Endothelial cell of umbilical vein (primary cell): ENCODE data around the gene TRAP1.

Experiments
- CTCF ChIP-seq, 2 donors: IDR thresholded peaks; 1 replicate in 1 of 2; 2 replicates in 1 of 2; pipeline ENCODE4 v1.5.1; 2011; ENCODE audit warnings: low read length in 2 of 2, mild to moderate bottlenecking in 2 of 2, moderate library complexity in 2 of 2, control low read depth in 1 of 2, inconsistent platforms in 1 of 2, low read depth in 1 of 2; ENCODE audit not compliant: insufficient read depth in 1 of 2; ENCODE audit errors: extremely low read depth in 1 of 2
- EZH2 ChIP-seq: IDR thresholded peaks from 2 replicates; pipeline ENCODE4 v1.6.1; 2012; ENCODE audit warnings: borderline replicate concordance, low read depth, mild to moderate bottlenecking, moderate library complexity, low read length, inconsistent platforms; ENCODE audit not compliant: severe bottlenecking
- JUN ChIP-seq: IDR thresholded peaks from 2 replicates; pipeline ENCODE4 v1.6.1; 2011; ENCODE audit warnings: borderline replicate concordance, low read depth; ENCODE audit not compliant: insufficient read length, insufficient read depth
- POLR2A ChIP-seq: IDR thresholded peaks from 2 replicates; pipeline ENCODE4 v1.6.1; 2012; ENCODE audit warnings: low read depth, mild to moderate bottlenecking, control low read depth, low read length
- POLR2AphosphoS5 ChIP-seq: IDR thresholded peaks from 2 replicates; pipeline ENCODE4 v1.6.1; 2012; ENCODE audit warnings: low read depth, mild to moderate bottlenecking, control low read depth, low read length, moderate library complexity; ENCODE audit not compliant: insufficient read depth

DNA sequence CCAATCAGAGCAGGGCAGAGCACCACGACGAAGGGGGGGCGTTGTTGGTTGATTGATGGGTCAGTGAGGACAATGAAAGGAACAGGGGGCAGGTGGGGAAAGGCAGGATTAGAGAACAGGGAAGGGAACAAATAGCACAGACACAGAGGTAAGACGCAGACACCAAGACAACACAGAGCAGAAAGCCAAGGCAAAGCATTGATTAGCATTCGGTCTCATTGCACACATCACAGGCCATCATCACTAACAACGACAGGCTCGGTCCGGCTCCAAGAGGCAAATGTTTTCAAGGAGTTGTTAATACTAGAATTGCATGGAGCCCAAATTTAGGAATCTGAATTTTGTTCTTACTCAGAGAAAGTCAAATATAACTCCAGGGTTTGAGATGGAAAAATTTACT lies 34.6 kb upstream of the TRAP1 start:
- no peak for TF ChIP-seq CTCF (IDR thresholded peaks at IDR 0.05; ENCODE audit: extremely low read depth in 1 of 2, insufficient read depth in 1 of 2, low read depth in 1 of 2, low read length in 2 of 2)
- TF ChIP-seq POLR2A = no peak
- no peak for TF ChIP-seq EZH2
- no peak for TF ChIP-seq JUN
- TF ChIP-seq POLR2AphosphoS5 = no peak
